Suppressor macrophage (primary cell): Measurements from ENCODE around the gene SLC6A8.
A peak's percentile ranks its signal among the peaks of the same experiment; 100 is the strongest.
"Not testable (repeated sequence)": the region's sequence is repeated elsewhere in the genome, so short reads cannot be mapped to it uniquely, and the experiment has no call there.

ENCODE experiments used
- DNase-seq, 4 experiments: peaks; one replicate each; pipeline ENCODE4 v3.0.0-alpha.2; 2020 to 2022

Gene SLC6A8

DNA sequence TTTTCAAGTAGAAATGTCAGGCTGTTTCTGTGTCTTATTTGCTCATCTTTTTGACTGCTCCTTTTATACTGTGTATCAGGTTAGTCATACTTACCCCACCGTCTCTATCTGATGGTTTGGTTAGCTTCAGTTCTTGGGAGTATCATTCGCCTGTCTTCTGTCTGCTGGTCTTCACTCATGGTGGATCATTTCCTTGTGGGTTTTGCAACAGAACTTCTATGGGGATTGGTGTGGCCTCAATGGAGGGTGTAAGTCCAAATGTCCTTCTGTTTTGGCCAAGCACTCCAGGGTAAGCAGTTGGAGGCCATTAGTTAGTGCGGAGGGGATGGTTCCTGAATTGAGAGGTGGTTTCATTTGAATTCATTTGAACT lies 44.1 kb downstream of the SLC6A8 start:
- DNase-seq, result peak in 1 of 4 experiments; percentile 20

DNA sequence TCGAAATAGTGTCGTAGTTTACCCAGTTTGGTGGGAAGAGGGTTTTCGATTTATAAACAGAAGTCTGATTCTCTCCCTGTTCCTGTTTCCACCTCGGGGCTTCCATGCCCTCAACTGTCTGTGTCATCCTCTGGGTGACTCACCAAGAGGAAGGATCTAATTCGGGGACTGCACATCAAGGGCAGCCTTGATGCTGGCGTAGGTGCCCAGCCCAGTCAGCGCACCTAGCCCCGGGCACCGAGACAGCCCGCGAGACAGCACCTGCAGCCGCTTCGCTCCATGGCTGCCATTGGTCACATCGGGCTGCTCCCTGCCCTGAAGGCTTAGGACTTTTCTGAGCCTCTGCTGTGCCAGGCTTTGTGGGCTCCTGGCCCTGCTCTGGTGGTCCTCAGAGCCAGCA lies 44.7 kb downstream of the SLC6A8 start:
- DNase-seq, result peak; percentile 59 to 87 (median 80)

DNA sequence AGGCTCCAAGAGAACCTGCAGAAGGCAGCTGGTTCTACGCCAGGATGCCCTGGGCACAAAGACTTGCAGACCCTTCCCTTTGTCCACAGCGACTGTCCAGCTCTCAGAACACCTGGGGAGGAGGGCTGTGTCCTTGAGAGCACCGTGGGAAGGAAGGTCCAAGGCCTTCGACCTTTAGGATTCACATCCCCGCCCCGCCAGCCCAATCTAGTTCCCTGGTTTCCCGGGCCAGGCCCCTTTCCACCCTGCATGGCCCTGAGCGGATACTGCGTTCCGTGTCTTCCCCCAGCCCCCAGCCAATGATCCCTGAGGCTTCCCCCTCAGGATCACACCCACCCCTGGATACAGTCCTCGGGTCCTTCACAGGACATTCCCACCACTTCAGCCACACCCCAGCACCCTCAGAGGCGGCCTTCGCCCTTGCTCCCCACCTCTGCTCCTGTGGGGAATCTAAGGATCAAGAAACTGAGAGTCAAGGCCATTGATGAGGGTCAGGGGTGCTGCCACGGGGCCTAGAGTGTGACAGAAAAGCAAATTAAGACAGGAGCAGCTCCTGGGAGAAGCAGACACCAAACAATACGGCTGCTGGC lies 46.0 kb downstream of the SLC6A8 start:
- DNase-seq, result no peak

DNA sequence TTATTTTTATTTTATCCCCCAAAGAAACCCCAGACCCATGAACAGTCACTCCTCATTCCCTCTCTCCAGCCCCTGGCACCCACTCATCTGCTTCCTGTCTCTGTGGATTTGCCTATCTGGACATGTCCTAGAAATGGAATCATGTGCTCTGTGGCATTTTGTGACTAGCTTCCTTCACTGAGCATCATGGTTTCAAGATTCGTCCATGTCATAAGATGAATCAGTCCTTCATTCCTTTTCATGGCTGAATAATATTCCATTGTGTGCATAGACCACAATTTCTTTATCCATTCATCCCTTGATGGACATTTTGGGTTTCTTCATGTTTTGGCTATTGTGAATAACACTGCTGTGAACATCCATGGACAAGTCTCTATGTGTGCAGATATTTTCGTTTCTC lies 47.1 kb downstream of the SLC6A8 start:
- no peak for DNase-seq

DNA sequence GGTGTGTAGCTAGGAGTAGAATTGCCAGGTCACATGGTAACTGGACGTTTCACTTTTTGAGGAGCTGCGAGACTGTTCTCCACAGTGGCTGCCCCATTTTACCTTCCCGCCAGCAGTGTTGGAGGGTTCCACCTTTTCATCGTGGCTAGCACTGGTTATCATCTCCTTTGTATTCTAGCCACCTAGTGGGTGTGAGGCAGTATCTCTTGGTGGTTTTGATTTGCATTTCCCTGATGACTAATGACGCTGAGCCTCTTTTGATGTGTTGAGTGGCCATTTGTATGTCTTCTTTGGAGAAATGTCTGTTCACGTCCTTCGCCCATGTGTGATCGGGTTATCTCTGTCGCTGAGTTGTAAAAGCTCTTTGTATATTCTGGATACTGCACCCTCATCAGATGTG lies 47.5 kb downstream of the SLC6A8 start:
- DNase-seq, result no peak

DNA sequence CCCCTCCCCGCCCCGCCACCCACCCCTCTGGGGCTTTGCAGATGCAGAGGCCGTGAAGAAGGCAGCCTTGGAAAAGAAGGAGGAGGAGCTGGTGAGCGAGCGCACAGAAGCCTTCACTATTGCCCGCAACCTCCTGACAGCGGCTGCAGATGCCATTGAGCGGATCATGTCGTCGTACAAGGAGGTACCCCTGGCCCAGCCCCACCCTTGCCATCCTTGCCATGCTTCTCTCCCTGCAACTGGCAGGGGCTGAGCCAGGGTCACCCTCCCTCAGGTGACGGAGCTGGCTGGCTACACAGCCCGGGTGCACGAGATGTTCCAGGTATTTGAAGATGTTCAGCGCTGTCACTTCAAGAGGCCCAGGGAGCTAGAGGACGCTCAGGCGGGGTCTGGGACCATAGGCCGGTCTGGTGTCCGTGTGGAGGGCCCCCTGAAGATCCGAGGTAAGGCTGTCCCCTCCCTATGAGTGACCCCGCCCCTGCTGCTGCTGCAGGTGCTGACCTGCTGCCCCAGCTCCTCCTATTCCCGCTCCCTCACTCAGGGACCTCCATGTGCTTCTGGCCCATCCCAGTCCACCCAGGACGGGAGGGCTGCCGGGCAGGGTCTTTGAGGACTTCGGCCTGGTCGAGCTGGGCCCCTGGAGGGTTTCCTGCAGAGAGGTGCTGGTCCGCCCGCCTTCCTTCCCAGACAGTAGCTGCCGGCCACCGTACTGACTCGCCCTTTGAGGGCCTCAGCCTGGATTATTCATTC lies 48.5 kb downstream of the SLC6A8 start:
- DNase-seq, result no peak

DNA sequence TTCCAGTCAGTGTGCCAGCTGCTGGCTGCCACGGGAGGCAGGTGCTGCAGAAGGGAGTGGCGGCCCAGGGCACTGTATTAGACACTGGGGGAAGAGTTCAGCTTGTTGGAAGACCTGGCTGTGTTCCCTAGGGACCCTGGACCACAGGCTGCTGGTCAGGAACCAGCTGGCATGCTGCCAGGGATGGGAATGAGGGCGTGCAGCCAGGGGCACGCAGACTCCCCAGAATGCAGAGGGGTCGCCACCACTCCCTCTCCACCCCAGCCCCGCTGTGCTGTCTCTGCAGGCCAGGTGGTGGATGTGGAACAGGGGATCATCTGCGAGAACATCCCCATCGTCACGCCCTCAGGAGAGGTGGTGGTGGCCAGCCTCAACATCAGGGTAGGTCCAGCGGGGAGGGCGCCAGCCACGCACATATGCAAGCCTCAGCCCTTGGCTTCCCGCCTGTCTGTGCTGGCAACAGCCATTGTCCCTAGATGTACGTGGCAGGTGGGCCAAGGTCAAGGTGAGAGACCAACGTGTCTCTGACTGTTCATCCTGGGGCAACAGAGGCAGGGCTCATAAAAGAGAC lies 49.2 kb downstream of the SLC6A8 start:
- DNase-seq, result no peak

DNA sequence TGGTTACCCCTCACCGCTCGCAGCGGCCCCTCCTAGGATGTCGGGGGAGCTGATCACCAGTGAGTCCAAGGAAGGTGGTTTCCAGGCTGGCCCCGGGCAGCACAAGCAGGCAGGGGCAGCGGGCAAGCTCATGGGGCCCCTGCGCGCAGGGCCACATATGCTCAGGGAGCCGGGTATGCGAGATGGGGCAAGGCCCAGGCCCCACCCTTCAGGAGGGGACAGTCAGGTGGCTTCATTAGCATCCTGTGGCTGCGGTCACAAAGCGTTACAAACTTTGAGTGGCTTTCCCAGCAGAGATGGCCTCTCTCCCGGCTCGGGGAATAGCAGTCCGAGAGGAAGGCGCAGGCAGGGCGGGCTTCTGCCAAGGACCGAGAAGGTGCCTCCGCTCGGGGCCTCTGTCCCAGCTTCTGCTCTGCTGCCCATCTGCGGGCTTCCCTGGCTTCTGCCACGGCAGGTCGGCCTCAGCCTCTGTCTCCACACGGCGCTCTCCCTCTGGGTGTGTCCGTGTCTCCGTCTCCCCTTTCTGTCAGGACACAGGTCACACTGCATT lies 50.4 kb downstream of the SLC6A8 start:
- DNase-seq, result no peak

DNA sequence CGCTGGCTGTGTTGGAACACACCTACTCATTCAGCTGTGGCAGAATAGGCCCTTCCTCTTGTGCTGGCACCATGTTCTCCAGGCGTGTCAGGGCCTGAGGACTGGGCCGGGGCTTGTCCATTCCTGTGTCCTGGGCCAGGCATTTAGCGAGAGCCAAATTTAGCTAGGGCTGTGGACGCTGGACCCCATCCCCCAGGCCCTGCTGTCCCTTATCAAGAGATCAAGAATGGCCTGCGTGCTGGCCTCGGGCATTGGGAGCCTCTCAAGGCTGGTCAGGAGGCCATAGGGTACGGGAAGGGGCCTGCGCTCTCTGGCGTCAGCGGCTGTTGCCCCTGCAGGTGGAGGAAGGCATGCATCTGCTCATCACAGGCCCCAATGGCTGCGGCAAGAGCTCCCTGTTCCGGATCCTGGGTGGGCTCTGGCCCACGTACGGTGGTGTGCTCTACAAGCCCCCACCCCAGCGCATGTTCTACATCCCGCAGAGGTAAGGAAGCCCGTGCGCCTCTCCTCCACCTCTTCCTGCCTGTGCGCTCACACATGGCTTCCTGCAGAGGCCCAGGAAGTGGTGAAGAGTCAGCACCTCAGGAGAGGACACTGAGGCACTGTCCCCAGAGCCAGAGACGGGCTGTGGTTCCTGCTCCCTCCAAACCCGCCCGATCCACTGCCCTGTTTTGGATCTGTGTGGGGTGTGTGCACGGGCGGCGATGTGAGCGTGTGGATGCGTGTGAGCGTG lies 52.2 kb downstream of the SLC6A8 start:
- DNase-seq, result no peak

DNA sequence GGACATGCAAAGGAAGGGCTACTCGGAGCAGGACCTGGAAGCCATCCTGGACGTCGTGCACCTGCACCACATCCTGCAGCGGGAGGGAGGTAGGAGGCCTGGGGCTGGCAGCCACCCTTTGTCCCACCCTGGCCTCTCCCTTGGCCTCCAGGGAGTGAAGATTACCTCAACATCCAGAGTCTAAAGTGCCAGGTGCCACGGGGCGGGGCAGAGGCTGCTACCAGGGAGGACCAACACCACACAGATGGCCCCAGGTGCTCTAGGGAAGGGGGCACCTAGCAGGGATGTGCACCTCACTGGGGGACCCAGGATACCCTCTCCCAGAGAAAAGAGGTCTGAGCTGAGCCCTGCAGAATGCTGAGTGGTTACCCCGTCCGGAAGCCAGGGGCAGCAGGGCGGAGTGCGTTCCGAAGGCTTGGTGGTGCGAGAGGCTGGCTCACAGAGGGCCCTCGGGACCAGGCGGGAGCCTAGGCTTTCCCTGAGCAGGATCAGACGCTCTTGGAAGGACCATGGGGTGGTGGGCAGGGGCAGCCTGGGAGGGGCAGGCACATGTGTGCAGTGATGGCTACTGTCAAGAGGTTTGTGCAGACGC lies 53.0 kb downstream of the SLC6A8 start:
- DNase-seq, result no peak

DNA sequence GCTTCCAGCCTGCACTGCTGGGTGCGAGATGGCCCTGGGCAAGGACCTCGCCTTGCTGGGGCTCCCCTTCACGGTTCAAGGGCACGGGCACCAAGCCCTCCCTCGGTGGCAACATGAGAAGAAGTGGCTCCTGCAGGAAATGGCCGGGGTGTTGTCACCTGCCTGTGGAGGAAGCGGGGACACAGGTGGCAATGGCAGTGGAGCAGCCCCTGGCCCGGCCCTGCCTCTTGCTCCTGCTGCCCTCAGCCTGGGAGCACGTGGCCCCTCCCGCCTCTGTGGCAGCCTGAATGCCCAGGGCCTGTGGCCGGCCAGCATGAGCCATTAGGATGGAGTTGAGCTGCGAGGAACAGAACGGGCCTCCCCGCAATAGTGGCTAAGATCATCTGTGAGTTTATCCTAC lies 53.7 kb downstream of the SLC6A8 start:
- DNase-seq, result no peak

DNA sequence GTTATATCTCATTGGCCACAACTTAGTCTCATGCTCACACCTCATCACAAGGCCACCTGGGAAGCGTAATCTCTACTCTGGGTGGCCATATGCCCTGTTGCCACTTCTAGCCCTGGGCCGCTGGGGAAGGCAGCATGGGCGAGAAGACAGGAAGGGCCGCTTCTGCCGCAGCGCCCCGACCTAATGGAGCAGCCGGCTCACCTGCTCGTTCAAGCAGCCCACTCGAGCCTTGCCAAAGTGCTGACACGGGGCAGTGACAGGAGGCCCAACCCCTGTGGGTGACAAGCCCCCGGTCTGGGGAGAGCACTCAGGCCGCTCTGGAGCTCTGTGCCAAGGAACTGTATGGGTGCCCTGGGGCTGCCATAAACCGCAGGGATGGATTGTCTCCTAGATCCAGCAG lies 54.4 kb downstream of the SLC6A8 start:
- DNase-seq, result not testable (repeated sequence)

DNA sequence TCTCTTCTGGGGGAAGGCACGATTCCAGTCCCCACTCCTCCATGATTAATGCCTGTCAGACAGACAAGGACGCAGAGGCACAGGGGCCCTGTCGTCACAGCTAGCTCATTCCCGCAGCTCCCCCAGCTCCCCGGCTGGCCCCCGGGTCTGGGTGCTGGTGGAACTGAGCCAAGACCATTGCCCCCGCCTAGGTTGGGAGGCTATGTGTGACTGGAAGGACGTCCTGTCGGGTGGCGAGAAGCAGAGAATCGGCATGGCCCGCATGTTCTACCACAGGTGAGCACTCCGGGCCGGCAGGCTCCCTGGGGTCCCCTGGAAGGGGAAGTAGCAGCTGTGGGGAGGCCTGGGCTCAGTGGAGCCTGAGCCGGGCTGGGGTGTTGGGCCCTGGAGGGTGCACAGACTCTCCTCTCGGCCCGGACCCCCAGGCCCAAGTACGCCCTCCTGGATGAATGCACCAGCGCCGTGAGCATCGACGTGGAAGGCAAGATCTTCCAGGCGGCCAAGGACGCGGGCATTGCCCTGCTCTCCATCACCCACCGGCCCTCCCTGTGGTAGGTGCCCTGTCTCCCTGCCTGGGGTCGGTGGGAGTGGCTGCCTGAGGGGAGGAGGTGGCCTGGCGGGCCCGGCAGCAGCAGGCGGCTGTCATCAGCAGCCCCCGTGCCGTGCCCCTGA lies 55.2 kb downstream of the SLC6A8 start:
- not testable (repeated sequence) for DNase-seq

DNA sequence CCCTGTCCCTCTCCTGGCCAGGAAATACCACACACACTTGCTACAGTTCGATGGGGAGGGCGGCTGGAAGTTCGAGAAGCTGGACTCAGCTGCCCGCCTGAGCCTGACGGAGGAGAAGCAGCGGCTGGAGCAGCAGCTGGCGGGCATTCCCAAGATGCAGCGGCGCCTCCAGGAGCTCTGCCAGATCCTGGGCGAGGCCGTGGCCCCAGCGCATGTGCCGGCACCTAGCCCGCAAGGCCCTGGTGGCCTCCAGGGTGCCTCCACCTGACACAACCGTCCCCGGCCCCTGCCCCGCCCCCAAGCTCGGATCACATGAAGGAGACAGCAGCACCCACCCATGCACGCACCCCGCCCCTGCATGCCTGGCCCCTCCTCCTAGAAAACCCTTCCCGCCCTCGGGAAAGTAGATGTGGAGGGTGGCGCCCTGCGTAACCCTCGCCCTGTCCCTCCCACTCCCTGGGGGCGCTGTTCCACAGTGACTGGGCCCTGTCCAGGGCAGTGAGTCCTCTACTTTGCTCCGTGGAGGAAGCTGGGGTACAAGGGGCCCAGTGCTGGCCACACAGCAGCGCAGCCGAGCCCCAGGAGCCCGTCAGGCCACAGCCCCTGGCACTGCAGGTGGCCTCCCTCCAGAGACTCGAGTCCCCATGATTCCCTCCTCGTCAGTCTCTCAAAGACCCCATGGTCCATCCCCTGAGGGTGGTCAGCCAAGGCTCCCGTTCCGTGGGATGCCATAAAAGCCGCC lies 55.9 kb downstream of the SLC6A8 start:
- DNase-seq, result not testable (repeated sequence)

DNA sequence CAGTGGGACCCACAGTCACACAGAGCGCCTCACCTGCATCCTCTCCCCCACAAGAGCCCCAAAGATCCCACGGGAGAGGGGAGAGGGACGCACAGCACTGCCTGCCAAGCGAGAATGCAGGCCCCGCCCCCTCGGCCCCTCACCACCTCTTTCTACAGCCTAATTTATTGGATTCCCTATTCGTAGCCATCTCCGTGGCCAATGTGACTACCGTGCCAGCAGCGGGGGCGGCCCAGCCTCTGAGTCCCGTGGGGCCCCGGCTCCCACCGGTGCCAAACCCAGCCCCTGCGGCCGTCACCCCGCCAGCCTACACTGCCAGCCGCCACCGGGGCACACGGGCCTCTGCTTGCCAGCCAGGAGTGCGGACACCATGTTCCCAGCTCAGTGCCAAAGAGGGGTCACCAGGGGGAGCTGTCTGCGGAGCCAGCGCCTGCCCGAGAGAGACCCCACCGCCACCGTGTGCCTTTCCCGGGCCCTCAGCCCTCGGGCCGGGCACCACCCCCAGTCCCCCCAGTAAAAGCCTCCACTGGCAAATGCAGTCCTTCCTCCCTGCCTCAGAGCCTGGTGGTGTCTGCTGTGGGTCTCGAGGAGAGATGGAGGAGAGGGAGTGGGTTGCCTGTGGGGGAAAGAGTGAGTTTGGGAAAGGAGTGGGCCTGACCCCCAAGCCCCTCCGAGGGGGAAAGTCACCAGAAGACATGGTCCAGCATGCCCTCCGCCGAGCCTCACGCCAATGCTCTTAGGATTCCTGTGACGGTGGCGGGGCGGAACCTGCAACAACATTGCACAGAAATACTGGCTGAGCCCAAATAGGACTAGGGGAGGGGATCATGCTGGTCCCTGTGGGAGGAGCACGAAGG lies 56.7 kb downstream of the SLC6A8 start:
- peak in 1 of 4 experiments; percentile 14 for DNase-seq

DNA sequence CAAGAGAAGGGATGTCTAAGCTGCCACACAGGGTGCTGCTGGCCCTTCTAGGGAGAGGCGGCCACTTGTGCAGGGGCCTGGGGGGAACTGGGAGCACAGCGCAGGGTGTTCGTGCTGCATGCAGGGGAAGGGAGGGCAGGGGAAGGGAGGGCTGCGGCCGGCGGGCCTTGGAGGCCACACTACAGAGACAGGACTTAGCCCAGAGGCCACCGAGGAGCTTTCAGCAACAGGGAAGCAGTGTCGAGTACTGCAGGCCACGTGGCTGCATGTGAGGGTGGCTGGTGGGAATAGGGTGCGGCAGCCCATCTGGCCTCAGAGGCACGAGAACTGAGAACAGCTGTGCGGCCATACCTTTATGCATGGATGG lies 57.3 kb downstream of the SLC6A8 start:
- DNase-seq, result peak in 1 of 4 experiments; percentile 16
